Measurements from ENCODE around the gene ACTG1. TPM values are rescaled to one million over a fixed set of nuclear protein-coding genes. Genes with fewer than 3 reads are reported as not detected.

The ACTG1 gene
- total RNA-seq, 3 donors from 2014 or later, result 1,922 to 4,060 (median 3,184) TPM

GRCh38 chr17:81476097-81476496 is 36.5 kb downstream of the ACTG1 start:
- ATAC-seq, result no peak
- Histone ChIP-seq H3K4me3 (no peak overlapping the region), H3K36me3 (ENCODE audit: low read depth) (no peaks in the 10 kb centered on the region), H3K9me3 (no peaks in the 10 kb centered on the region), H3K4me1 (ENCODE audit: low read depth) (no peaks in the 10 kb centered on the region)
- no peak for DNase-seq
- TF ChIP-seq, protein P1, sequence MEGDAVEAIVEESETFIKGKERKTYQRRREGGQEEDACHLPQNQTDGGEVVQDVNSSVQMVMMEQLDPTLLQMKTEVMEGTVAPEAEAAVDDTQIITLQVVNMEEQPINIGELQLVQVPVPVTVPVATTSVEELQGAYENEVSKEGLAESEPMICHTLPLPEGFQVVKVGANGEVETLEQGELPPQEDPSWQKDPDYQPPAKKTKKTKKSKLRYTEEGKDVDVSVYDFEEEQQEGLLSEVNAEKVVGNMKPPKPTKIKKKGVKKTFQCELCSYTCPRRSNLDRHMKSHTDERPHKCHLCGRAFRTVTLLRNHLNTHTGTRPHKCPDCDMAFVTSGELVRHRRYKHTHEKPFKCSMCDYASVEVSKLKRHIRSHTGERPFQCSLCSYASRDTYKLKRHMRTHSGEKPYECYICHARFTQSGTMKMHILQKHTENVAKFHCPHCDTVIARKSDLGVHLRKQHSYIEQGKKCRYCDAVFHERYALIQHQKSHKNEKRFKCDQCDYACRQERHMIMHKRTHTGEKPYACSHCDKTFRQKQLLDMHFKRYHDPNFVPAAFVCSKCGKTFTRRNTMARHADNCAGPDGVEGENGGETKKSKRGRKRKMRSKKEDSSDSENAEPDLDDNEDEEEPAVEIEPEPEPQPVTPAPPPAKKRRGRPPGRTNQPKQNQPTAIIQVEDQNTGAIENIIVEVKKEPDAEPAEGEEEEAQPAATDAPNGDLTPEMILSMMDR (IDR thresholded peaks at IDR 0.05), result no peak
- intact Hi-C loops (cut with DNase I, micrococcal nuclease), result no loop called here

- Histone ChIP-seq H3K4me3 (no peak overlapping the region), H3K4me1 (ENCODE audit: low read depth) (no peaks in the 10 kb centered on the region), H3K36me3 (ENCODE audit: low read depth) (no peaks in the 10 kb centered on the region), H3K9me3 (no peaks in the 10 kb centered on the region)
- no peak for DNase-seq
- TF ChIP-seq, protein P1 (IDR thresholded peaks at IDR 0.05), result no peak
- intact Hi-C loops (cut with DNase I, micrococcal nuclease), result loop anchor here in 1 of 2 donors (5.0 kb wide), 1 partner anchor 183 kb away; no protein-coding TSS in a partner anchor
- no peak for ATAC-seq
Observed at GRCh38 chr17:81474958-81475357, 37.6 kb downstream of the ACTG1 start.

GRCh38 chr17:81473019-81473418 is 39.6 kb downstream of the ACTG1 start:
- Histone ChIP-seq H3K9me3 (no peaks in the 10 kb centered on the region), H3K4me1 (ENCODE audit: low read depth) (no peaks in the 10 kb centered on the region), H3K36me3 (ENCODE audit: low read depth) (no peaks in the 10 kb centered on the region), H3K4me3 (no peak overlapping the region)
- intact Hi-C loops (cut with DNase I, micrococcal nuclease), result loop anchor here in 1 of 2 donors (5.0 kb wide), 1 partner anchor 181 kb away; no protein-coding TSS in a partner anchor
- DNase-seq, result no peak
- ATAC-seq, result no peak
- TF ChIP-seq, protein P1 (IDR thresholded peaks at IDR 0.05), result no peak

DNA sequence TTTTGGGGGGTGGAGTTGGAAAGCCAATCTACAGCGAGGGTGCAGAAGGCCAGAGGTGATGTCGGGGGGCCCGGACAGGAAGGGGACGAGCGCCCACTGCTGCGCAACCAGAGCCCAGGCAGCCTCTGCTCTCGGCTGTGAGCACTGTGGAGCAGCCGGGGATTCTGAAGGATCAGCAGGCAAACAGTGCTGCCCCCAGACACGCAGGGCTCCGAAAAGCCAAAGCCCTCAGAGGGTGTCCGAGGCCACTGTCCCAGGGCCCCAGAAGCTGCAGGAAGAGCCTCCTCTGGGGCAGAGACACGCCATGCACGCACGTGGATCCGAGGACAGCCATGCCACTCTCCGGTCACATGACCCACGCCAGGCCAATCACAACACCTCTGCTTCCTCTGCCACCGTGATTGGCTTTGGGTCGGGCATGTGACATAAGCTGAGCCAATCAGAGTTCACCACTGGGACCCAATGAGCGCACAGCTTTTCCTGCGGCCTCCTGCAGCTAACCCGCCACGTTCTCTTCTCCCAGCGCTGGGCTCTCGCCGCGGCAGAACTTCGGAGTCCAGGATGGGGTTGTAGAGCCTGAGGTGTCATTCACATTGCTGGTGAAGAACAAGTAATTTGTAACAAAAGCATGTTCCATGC is 40.7 kb downstream of the ACTG1 start:
- Histone ChIP-seq H3K4me3 (no peak overlapping the region), H3K36me3 (ENCODE audit: low read depth) (no peaks in the 10 kb centered on the region), H3K4me1 (ENCODE audit: low read depth) (no peaks in the 10 kb centered on the region), H3K9me3 (no peaks in the 10 kb centered on the region)
- DNase-seq, result peak; percentile 58 to 69 (median 60)
- ATAC-seq, result peak; percentile 63
- TF ChIP-seq, protein P1 (IDR thresholded peaks at IDR 0.05), result no peak
- intact Hi-C loops (cut with DNase I, micrococcal nuclease), result loop anchor here in 1 of 2 donors (5.0 kb wide), 1 partner anchor 180 kb away; no protein-coding TSS in a partner anchor

DNA sequence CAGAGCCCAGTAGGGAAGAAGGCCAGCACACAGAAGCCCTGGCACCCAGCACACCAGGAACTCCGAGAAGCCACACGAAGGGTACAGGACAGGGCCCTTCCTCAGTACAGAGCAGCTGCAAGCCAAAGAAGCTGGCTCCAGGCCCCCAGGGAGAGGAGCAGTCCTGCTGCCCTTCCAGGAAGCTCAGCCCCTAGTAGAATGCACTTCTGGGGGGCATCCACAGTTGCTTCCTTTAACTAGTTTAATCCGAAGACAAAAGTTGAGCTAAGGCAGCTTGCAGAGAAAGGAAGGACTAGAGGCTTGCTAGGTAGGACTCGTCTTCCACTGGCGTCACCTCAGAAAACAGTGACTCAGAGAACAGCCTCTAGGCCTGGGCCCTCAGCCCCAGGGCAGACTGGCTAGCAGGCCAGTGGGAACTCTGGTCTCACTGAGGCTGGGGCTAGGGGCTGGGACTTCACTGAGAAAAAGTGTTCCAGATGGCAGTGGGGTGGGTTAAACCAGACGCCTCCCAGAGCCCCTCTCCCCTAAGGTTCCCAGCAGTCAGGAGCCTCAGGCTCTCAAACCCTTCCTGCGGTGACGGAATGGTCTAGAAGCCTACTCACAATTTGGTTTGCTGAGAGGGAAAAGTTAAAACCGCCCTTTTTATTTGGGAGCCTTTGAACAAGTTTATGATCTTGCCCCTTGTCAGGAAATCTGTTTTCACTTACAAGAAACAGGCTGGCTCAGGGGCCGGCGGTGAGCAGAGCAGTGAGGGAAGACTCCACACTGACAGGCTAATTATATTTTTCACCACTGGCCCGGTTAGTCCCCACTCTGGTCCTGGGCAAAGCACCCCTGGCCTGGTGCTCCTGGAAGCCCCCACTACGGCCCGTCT is 41.4 kb downstream of the ACTG1 start:
- ATAC-seq, result no peak

More for the DNA sequence above, 41.4 kb downstream of the ACTG1 start:
- no peaks in the 10 kb centered on the region for H3K4me1 ChIP-seq (ENCODE audit: low read depth)
- no peaks in the 10 kb centered on the region for H3K36me3 ChIP-seq (ENCODE audit: low read depth)
- no peak overlapping the region for H3K4me3 ChIP-seq
- TF ChIP-seq, protein P1 (IDR thresholded peaks at IDR 0.05), result no peak
- intact Hi-C loops (cut with DNase I, micrococcal nuclease), result loop anchor here in 1 of 2 donors (5.0 kb wide), 1 partner anchor 179 kb away; no protein-coding TSS in a partner anchor
- no peaks in the 10 kb centered on the region for H3K9me3 ChIP-seq
- no peak for DNase-seq
